ENCODE results near the gene PSMD2. TPM values are rescaled to one million over a fixed set of nuclear protein-coding genes. Genes with fewer than 3 reads are reported as not detected.

The PSMD2 gene
- total RNA-seq, 1 donor from 2014 or later, result 255 TPM

- DNase-seq (ENCODE audit: extremely low spot score, unreplicated experiment), result no peak
- peak overlapping the region; percentile 97 for H3K4me3 Mint-ChIP-seq
- H3K36me3 Mint-ChIP-seq, result peaks cover 4% of the 10 kb centered on the region
- H3K27ac Mint-ChIP-seq, result no peak overlapping the region
- TF ChIP-seq CTCF (conservative IDR thresholded peaks at IDR 0.05), result no peak
- peaks cover 10% of the 10 kb centered on the region for H3K4me1 Mint-ChIP-seq (ENCODE audit: unreplicated experiment)
- H3K27me3 Mint-ChIP-seq, result peaks cover 21% of the 10 kb centered on the region
- no peaks in the 10 kb centered on the region for H3K9me3 Mint-ChIP-seq
Observed at GRCh38 chr3:184296616-184297015, 2.4 kb upstream of the PSMD2 start.

GRCh38 chr3:184299488-184300377 is 692 bp downstream of the PSMD2 start:
- Mint-ChIP-seq H3K4me1 (ENCODE audit: unreplicated experiment) (peaks cover 10% of the 10 kb centered on the region), H3K27ac (peak overlapping the region; percentile 93), H3K27me3 (peaks cover 8% of the 10 kb centered on the region), H3K9me3 (no peaks in the 10 kb centered on the region), H3K4me3 (peak overlapping the region; percentile 97), H3K36me3 (peaks cover 11% of the 10 kb centered on the region)
- TF ChIP-seq CTCF (conservative IDR thresholded peaks at IDR 0.05), result no peak
- DNase-seq (ENCODE audit: extremely low spot score, unreplicated experiment), result no peak

- peaks cover 3% of the 10 kb centered on the region for H3K27me3 Mint-ChIP-seq
- no peak for DNase-seq (ENCODE audit: extremely low spot score, unreplicated experiment)
- H3K4me1 Mint-ChIP-seq (ENCODE audit: unreplicated experiment), result peaks cover 10% of the 10 kb centered on the region
- peak overlapping the region; percentile 93 for H3K27ac Mint-ChIP-seq
- H3K9me3 Mint-ChIP-seq, result no peaks in the 10 kb centered on the region
- TF ChIP-seq CTCF (conservative IDR thresholded peaks at IDR 0.05), result no peak
- H3K4me3 Mint-ChIP-seq, result peak overlapping the region; percentile 97
- peaks cover 14% of the 10 kb centered on the region for H3K36me3 Mint-ChIP-seq
Observed at GRCh38 chr3:184300378-184300720, 1.3 kb downstream of the PSMD2 start.

GRCh38 chr3:184305577-184305976 is 6.5 kb downstream of the PSMD2 start:
- Mint-ChIP-seq H3K4me1 (ENCODE audit: unreplicated experiment) (peaks cover 2% of the 10 kb centered on the region), H3K27me3 (no peaks in the 10 kb centered on the region), H3K4me3 (no peak overlapping the region), H3K27ac (peak overlapping the region; percentile 30), H3K9me3 (no peaks in the 10 kb centered on the region), H3K36me3 (peaks cover 38% of the 10 kb centered on the region)
- DNase-seq (ENCODE audit: extremely low spot score, unreplicated experiment), result no peak
- TF ChIP-seq CTCF (conservative IDR thresholded peaks at IDR 0.05), result peak; percentile 63

- H3K4me1 Mint-ChIP-seq (ENCODE audit: unreplicated experiment), result no peaks in the 10 kb centered on the region
- H3K9me3 Mint-ChIP-seq, result no peaks in the 10 kb centered on the region
- no peak overlapping the region for H3K27ac Mint-ChIP-seq
- no peaks in the 10 kb centered on the region for H3K27me3 Mint-ChIP-seq
- peaks cover 36% of the 10 kb centered on the region for H3K36me3 Mint-ChIP-seq
- H3K4me3 Mint-ChIP-seq, result no peak overlapping the region
- no peak for TF ChIP-seq CTCF (conservative IDR thresholded peaks at IDR 0.05)
- no peak for DNase-seq (ENCODE audit: extremely low spot score, unreplicated experiment)
Observed at GRCh38 chr3:184306341-184306972, 7.4 kb downstream of the PSMD2 start.

All from type B pancreatic cell (in vitro differentiated cells).